Tibial nerve (tissue), 4 donors: ENCODE measurements around the gene WDR53.

Experiments
- CTCF ChIP-seq, 5 experiments: fragments of 200-600 bp in 3 of 5; fragments of 450-650 bp in 2 of 5; sonication (generic) in 3 of 5; IDR thresholded peaks; one replicate each; pipeline ENCODE4 v1.5.1; 2016 to 2019; ENCODE audit warnings: antibody characterized with exemption in 5 of 5, mild to moderate bottlenecking in 3 of 5, moderate library complexity in 2 of 5
- EP300 ChIP-seq, 2 donors: sonication (generic); formaldehyde crosslinking; IDR thresholded peaks; one replicate each; pipeline ENCODE4 v1.6.1; 2017; ENCODE audit warnings: antibody characterized with exemption in 2 of 2, mild to moderate bottlenecking in 1 of 2
- POLR2A ChIP-seq, 2 donors: fragments of 450-650 bp; IDR thresholded peaks; one replicate each; pipeline ENCODE4 v1.6.1; 2017; ENCODE audit warnings: antibody characterized with exemption in 2 of 2, mild to moderate bottlenecking in 2 of 2, moderate library complexity in 2 of 2

- TF ChIP-seq CTCF (IDR thresholded peaks at IDR 0.05) (no peak), EP300 (IDR thresholded peaks at IDR 0.05) (no peak), POLR2A (IDR thresholded peaks at IDR 0.05) (no peak)
Observed at GRCh38 chr3:196504556-196504955, 63.8 kb downstream of the WDR53 start.
